ENCODE data around the gene FPGS.
"Not testable (repeated sequence)": the region's sequence is repeated elsewhere in the genome, so short reads cannot be mapped to it uniquely, and the experiment has no call there.

FPGS gene

GRCh38 chr9:127825319-127826051, 22.8 kb downstream of the FPGS start:
- peaks cover 4% of the 10 kb centered on the region for H3K36me3 ChIP-seq (ENCODE audit: control insufficient read depth, insufficient read depth, low read length)
- H3K4me3 ChIP-seq (ENCODE audit: low read length), result no peak overlapping the region
- no peaks in the 10 kb centered on the region for H3K27me3 ChIP-seq (ENCODE audit: control insufficient read depth, insufficient read depth, low read length)
- no peak overlapping the region for H3K9ac ChIP-seq (ENCODE audit: low read length)
- no peak overlapping the region for H3K27ac ChIP-seq (ENCODE audit: low read depth, low read length)
- H3K4me1 ChIP-seq (ENCODE audit: control insufficient read depth, insufficient read depth, low read length), result no peaks in the 10 kb centered on the region

DNA sequence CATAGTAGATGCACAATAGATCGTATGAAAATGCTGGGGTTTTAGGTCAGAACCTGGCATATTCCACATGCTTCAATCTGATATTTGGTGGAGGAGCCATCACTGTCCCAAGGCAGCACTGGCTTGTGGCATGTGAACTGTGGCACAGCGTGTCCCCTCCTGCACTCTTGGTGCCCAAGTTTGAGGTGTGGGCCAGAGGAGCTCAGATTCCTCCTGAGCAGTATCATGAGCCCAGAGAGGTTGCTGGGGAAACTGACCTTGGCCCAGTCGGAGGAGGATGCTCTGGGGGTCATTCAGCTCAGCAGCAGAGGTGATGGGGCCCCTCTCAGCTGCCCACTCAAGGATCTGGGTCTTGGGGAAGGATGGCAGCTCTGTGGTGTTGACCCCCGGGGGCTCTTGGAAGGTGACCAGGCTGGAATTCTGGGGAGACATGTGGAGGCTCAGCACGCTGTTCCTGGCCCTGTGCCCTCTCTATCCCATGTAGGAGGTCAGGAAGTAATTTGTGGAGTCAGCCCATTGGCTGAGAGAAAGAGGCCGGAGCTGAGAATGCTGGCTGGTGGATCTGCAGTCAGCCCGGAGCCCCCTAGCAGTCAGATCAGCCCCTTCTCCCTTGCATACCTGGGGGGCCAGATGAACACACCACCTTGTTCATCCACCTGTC, 23.7 kb downstream of the FPGS start:
- peaks cover 4% of the 10 kb centered on the region for H3K36me3 ChIP-seq (ENCODE audit: control insufficient read depth, insufficient read depth, low read length)
- no peaks in the 10 kb centered on the region for H3K4me1 ChIP-seq (ENCODE audit: control insufficient read depth, insufficient read depth, low read length)
- H3K9ac ChIP-seq (ENCODE audit: low read length), result no peak overlapping the region
- no peak overlapping the region for H3K4me3 ChIP-seq (ENCODE audit: low read length)
- H3K27me3 ChIP-seq (ENCODE audit: control insufficient read depth, insufficient read depth, low read length), result no peaks in the 10 kb centered on the region
- H3K27ac ChIP-seq (ENCODE audit: low read depth, low read length), result no peak overlapping the region

DNA sequence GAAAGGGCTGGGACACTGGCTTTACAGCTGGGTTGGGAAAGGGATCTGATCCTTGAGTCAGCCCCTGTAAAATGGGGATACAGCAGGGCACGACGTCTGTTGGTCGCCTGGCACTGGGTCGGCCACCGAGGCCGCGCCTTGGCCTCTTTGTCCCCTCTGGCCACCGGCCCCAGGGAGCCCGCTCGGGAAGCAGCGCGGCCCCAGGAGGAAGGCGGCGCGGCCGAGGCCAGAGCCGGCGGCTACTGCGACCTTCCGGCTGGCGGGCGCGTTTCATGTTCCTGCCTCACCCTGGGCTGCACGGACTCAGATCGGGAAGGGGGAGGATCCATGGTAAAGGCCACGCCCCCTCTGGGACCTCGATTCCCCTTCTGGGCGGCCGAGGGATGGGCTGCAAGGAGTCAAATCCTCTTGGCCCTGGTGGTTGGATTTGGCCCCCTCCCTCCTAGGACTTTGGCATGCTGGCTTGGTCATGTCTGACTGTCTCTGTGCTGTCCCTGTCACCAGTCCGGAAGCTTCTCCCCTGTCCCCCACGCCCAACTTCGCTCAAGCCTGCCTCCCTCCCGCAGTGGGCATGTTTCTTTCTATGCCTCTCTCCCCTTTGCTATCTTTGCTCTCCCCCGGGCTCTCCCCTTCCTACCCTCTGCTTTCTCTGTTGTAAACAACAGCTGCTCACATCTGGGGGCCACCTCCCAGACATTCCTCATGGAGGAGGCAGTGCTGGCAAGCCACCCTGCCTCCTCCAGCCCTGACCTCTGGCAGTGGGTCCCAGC, 25.8 kb downstream of the FPGS start:
- no peaks in the 10 kb centered on the region for H3K27me3 ChIP-seq (ENCODE audit: control insufficient read depth, insufficient read depth, low read length)
- H3K4me3 ChIP-seq (ENCODE audit: low read length), result peak overlapping the region; percentile 49
- H3K27ac ChIP-seq (ENCODE audit: low read depth, low read length), result peak overlapping the region; percentile 79
- no peak overlapping the region for H3K9ac ChIP-seq (ENCODE audit: low read length)
- H3K4me1 ChIP-seq (ENCODE audit: control insufficient read depth, insufficient read depth, low read length), result no peaks in the 10 kb centered on the region
- H3K36me3 ChIP-seq (ENCODE audit: control insufficient read depth, insufficient read depth, low read length), result peaks cover 4% of the 10 kb centered on the region

GRCh38 chr9:127829205-127829906, 26.7 kb downstream of the FPGS start:
- Histone ChIP-seq H3K4me3 (ENCODE audit: low read length) (no peak overlapping the region), H3K27me3 (ENCODE audit: control insufficient read depth, insufficient read depth, low read length) (no peaks in the 10 kb centered on the region), H3K36me3 (ENCODE audit: control insufficient read depth, insufficient read depth, low read length) (no peaks in the 10 kb centered on the region), H3K9ac (ENCODE audit: low read length) (no peak overlapping the region), H3K4me1 (ENCODE audit: control insufficient read depth, insufficient read depth, low read length) (no peaks in the 10 kb centered on the region), H3K27ac (ENCODE audit: low read depth, low read length) (no peak overlapping the region)

GRCh38 chr9:127832248-127832647, 29.6 kb downstream of the FPGS start:
- Histone ChIP-seq H3K27ac (ENCODE audit: low read depth, low read length) (no peak overlapping the region), H3K36me3 (ENCODE audit: control insufficient read depth, insufficient read depth, low read length) (no peaks in the 10 kb centered on the region), H3K9ac (ENCODE audit: low read length) (no peak overlapping the region), H3K4me3 (ENCODE audit: low read length) (no peak overlapping the region), H3K27me3 (ENCODE audit: control insufficient read depth, insufficient read depth, low read length) (no peaks in the 10 kb centered on the region), H3K4me1 (ENCODE audit: control insufficient read depth, insufficient read depth, low read length) (peaks cover 6% of the 10 kb centered on the region)

DNA sequence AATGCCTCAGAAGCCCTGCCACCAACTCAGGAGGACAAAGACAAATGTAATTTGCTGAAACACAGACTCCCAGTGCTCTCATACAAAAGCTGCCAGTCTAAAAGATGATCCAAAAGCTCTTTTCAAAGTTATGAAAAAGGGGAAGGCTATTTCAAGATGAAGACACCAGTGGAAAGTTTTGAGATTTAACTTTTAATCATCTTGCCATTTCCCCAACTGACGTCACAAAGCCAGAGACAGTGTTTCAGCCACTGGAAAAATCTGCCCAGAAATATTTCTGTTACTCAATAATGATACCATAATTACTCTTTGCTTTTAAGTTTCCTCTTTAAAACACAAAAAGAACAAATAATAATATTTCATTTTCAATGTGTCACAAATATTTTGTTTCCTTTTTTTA, 30.9 kb downstream of the FPGS start:
- H3K9ac ChIP-seq (ENCODE audit: low read length), result no peak overlapping the region
- no peak overlapping the region for H3K27ac ChIP-seq (ENCODE audit: low read depth, low read length)
- peaks cover 12% of the 10 kb centered on the region for H3K4me1 ChIP-seq (ENCODE audit: control insufficient read depth, insufficient read depth, low read length)
- H3K27me3 ChIP-seq (ENCODE audit: control insufficient read depth, insufficient read depth, low read length), result no peaks in the 10 kb centered on the region
- H3K4me3 ChIP-seq (ENCODE audit: low read length), result no peak overlapping the region
- H3K36me3 ChIP-seq (ENCODE audit: control insufficient read depth, insufficient read depth, low read length), result no peaks in the 10 kb centered on the region

GRCh38 chr9:127835991-127836516, 33.4 kb downstream of the FPGS start:
- Histone ChIP-seq H3K9ac (ENCODE audit: low read length) (peak overlapping the region; percentile 21), H3K36me3 (ENCODE audit: control insufficient read depth, insufficient read depth, low read length) (no peaks in the 10 kb centered on the region), H3K27ac (ENCODE audit: low read depth, low read length) (peak overlapping the region; percentile 73), H3K27me3 (ENCODE audit: control insufficient read depth, insufficient read depth, low read length) (no peaks in the 10 kb centered on the region), H3K4me1 (ENCODE audit: control insufficient read depth, insufficient read depth, low read length) (peaks cover 12% of the 10 kb centered on the region), H3K4me3 (ENCODE audit: low read length) (peak overlapping the region; percentile 15)

- Histone ChIP-seq H3K27ac (ENCODE audit: low read depth, low read length) (peak overlapping the region; percentile 73), H3K4me3 (ENCODE audit: low read length) (peak overlapping the region; percentile 21), H3K4me1 (ENCODE audit: control insufficient read depth, insufficient read depth, low read length) (peaks cover 12% of the 10 kb centered on the region), H3K9ac (ENCODE audit: low read length) (peak overlapping the region; percentile 21)
- not testable (repeated sequence) for H3K27me3 ChIP-seq (ENCODE audit: control insufficient read depth, insufficient read depth, low read length); H3K36me3 ChIP-seq (ENCODE audit: control insufficient read depth, insufficient read depth, low read length)
These were observed 33.9 kb downstream of the FPGS start for GRCh38 chr9:127836561-127836960.

GRCh38 chr9:127837346-127837745, 34.7 kb downstream of the FPGS start:
- H3K27ac ChIP-seq (ENCODE audit: low read depth, low read length), result no peak overlapping the region
- no peak overlapping the region for H3K9ac ChIP-seq (ENCODE audit: low read length)
- no peak overlapping the region for H3K4me3 ChIP-seq (ENCODE audit: low read length)
- no peaks in the 10 kb centered on the region for H3K27me3 ChIP-seq (ENCODE audit: control insufficient read depth, insufficient read depth, low read length)
- no peaks in the 10 kb centered on the region for H3K36me3 ChIP-seq (ENCODE audit: control insufficient read depth, insufficient read depth, low read length)
- H3K4me1 ChIP-seq (ENCODE audit: control insufficient read depth, insufficient read depth, low read length), result peaks cover 12% of the 10 kb centered on the region

- peaks cover 12% of the 10 kb centered on the region for H3K4me1 ChIP-seq (ENCODE audit: control insufficient read depth, insufficient read depth, low read length)
- H3K27me3 ChIP-seq (ENCODE audit: control insufficient read depth, insufficient read depth, low read length), result no peaks in the 10 kb centered on the region
- H3K9ac ChIP-seq (ENCODE audit: low read length), result no peak overlapping the region
- H3K4me3 ChIP-seq (ENCODE audit: low read length), result no peak overlapping the region
- no peaks in the 10 kb centered on the region for H3K36me3 ChIP-seq (ENCODE audit: control insufficient read depth, insufficient read depth, low read length)
- H3K27ac ChIP-seq (ENCODE audit: low read depth, low read length), result peak overlapping the region; percentile 76
These were observed 35.8 kb downstream of the FPGS start for GRCh38 chr9:127838375-127839078.

GRCh38 chr9:127841087-127841835, 38.6 kb downstream of the FPGS start:
- Histone ChIP-seq H3K9ac (ENCODE audit: low read length) (no peak overlapping the region), H3K4me1 (ENCODE audit: control insufficient read depth, insufficient read depth, low read length) (peaks cover 10% of the 10 kb centered on the region), H3K27me3 (ENCODE audit: control insufficient read depth, insufficient read depth, low read length) (no peaks in the 10 kb centered on the region), H3K4me3 (ENCODE audit: low read length) (no peak overlapping the region), H3K27ac (ENCODE audit: low read depth, low read length) (no peak overlapping the region), H3K36me3 (ENCODE audit: control insufficient read depth, insufficient read depth, low read length) (no peaks in the 10 kb centered on the region)
